SK-N-SH treated with all-trans-retinoic acid at 6 μM for 48 hours (cell line): Measurements from ENCODE around the gene CHRNA4.

Experiments used
- ATAC-seq: fragments of 200-7000 bp; cut with Tn5 transposase; 3 replicates; pipeline ENCODE4 v1.9.1; 2020; ENCODE audit warnings: mild to moderate bottlenecking, moderate library complexity
- ARNTL ChIP-seq: fragments of 450-650 bp; formaldehyde crosslinking; IDR thresholded peaks from 2 replicates; pipeline ENCODE4 v1.5.0; 2020; ENCODE audit warnings: low read depth, mild to moderate bottlenecking, moderate library complexity, borderline replicate concordance
- BACH2 ChIP-seq: fragments of 250-450 bp; sonication (Bioruptor Pico); IDR thresholded peaks from 2 replicates; pipeline ENCODE4 v1.9.0; 2021; ENCODE audit warnings: mild to moderate bottlenecking, borderline replicate concordance
- CREB5 ChIP-seq: fragments of 250-450 bp; sonication (Bioruptor Pico); IDR thresholded peaks from 2 replicates; pipeline ENCODE4 v1.5.1; 2020; ENCODE audit warnings: low read depth, mild to moderate bottlenecking, moderate library complexity
- CSDC2 ChIP-seq: fragments of 250-450 bp; sonication (Bioruptor Pico); IDR thresholded peaks from 2 replicates; pipeline ENCODE4 v1.5.0; 2020; ENCODE audit warnings: mild to moderate bottlenecking, moderate library complexity
- CSRNP3 ChIP-seq: fragments of 250-450 bp; sonication (Bioruptor Pico); IDR thresholded peaks from 2 replicates; pipeline ENCODE4 v1.5.1; 2021; ENCODE audit warnings: mild to moderate bottlenecking, moderate library complexity
- ESRRG ChIP-seq: fragments of 250-450 bp; sonication (Bioruptor Pico); IDR thresholded peaks from 2 replicates; pipeline ENCODE4 v1.6.1; 2021; ENCODE audit warnings: mild to moderate bottlenecking
- GLIS3 ChIP-seq: fragments of 250-450 bp; sonication (Bioruptor Pico); IDR thresholded peaks from 2 replicates; pipeline ENCODE4 v1.5.0; 2020; ENCODE audit warnings: mild to moderate bottlenecking, moderate library complexity
- ISL1 ChIP-seq: fragments of 250-450 bp; sonication (Bioruptor Pico); IDR thresholded peaks from 2 replicates; pipeline ENCODE4 v2.1.2; 2022; ENCODE audit warnings: mild to moderate bottlenecking, moderate library complexity
- OSR1 ChIP-seq: fragments of 250-450 bp; sonication (Bioruptor Pico); IDR thresholded peaks from 2 replicates; pipeline ENCODE4 v1.8.0; 2022; ENCODE audit warnings: moderate library complexity, mild to moderate bottlenecking, inconsistent platforms
- PATZ1 ChIP-seq: fragments of 250-450 bp; sonication (Bioruptor Pico); IDR thresholded peaks from 2 replicates; pipeline ENCODE4 v1.8.0; 2020; ENCODE audit warnings: mild to moderate bottlenecking, moderate library complexity, borderline replicate concordance
- PPARA ChIP-seq: fragments of 250-450 bp; sonication (Bioruptor Pico); IDR thresholded peaks from 2 replicates; pipeline ENCODE4 v1.5.0; 2020; ENCODE audit warnings: mild to moderate bottlenecking, borderline replicate concordance
- RARB ChIP-seq: fragments of 250-450 bp; sonication (Bioruptor Pico); IDR thresholded peaks from 2 replicates; pipeline ENCODE4 v1.8.0; 2021; ENCODE audit warnings: mild to moderate bottlenecking, moderate library complexity
- SNAI2 ChIP-seq: fragments of 250-450 bp; sonication (Bioruptor Pico); IDR thresholded peaks from 2 replicates; pipeline ENCODE4 v1.5.0; 2020; ENCODE audit warnings: mild to moderate bottlenecking, moderate library complexity
- TCF4 ChIP-seq: fragments of 250-450 bp; sonication (Bioruptor Pico); IDR thresholded peaks from 2 replicates; pipeline ENCODE4 v1.8.0; 2021; ENCODE audit warnings: mild to moderate bottlenecking, moderate library complexity, borderline replicate concordance
- TSHZ2 ChIP-seq: fragments of 250-450 bp; sonication (Bioruptor Pico); IDR thresholded peaks from 2 replicates; pipeline ENCODE4 v1.5.0; 2020; ENCODE audit warnings: mild to moderate bottlenecking, moderate library complexity
- ZFP3 ChIP-seq: fragments of 250-450 bp; sonication (Bioruptor Pico); IDR thresholded peaks from 2 replicates; pipeline ENCODE4 v1.5.0; 2020; ENCODE audit warnings: mild to moderate bottlenecking, moderate library complexity
- ZFP30 ChIP-seq: fragments of 450-650 bp; formaldehyde crosslinking; IDR thresholded peaks from 2 replicates; pipeline ENCODE4 v1.5.0; 2022; ENCODE audit warnings: mild to moderate bottlenecking, moderate library complexity
- ZNF70 ChIP-seq: fragments of 450-650 bp; formaldehyde crosslinking; IDR thresholded peaks from 2 replicates; pipeline ENCODE4 v1.5.0; 2020; ENCODE audit warnings: mild to moderate bottlenecking, moderate library complexity
- ZNF8 ChIP-seq: fragments of 450-650 bp; formaldehyde crosslinking; IDR thresholded peaks from 2 replicates; pipeline ENCODE4 v1.5.0; 2020; ENCODE audit warnings: mild to moderate bottlenecking, moderate library complexity
- TF ChIP-seq, protein P1 (sequence below): fragments of 250-450 bp; sonication (Bioruptor Pico); IDR thresholded peaks from 2 replicates; pipeline ENCODE4 v1.8.0; 2021; ENCODE audit warnings: low read depth, mild to moderate bottlenecking, moderate library complexity, borderline replicate concordance

The CHRNA4 gene

DNA sequence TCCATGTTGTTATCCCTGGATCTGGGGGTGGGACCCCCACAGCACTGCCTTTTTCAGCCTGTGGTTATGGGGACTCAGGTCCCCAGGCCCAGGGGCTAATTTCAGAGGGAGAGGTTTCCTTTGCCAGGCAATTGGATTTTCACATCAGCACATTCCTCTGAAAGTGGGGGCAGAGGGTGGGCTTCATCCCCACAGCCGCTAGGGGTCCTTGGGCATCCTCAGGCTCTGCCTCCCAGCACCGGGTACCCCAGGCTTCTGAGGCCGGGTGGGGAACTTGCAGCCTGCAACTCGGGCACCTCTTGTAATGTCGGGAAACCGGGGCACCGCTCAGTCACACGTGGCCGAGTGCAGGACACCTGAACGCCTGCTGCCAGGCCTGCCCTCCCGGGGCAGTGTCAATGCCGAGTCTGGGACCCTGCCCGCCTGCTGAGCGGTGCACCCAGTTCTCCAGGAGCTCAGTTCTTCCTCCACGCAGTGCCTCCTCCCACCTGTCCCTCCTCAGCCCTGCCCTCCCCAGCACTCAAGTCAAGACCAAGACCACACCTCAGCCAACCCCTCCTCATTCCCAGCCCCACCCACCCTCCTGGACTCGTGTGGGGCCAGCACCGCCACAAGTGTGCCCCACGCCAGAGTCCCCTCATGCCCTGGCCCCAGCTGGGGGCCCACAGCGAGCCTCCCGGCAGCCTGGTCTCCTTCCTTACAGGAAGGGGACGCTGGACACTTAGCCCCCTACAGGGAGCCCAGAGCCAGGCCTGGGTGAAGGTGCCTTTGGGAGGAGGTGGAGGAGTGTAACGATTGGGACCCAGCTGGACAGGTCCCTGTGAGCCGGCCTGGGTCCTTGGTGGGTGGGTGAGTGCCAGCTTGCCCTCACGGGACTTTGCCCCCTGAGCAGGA, 8.8 kb upstream of the CHRNA4 start (continued):
- TF ChIP-seq CSRNP3 (CRISPR knock-in tag) (no peak), BACH2 (CRISPR knock-in tag) (no peak), GLIS3 (CRISPR knock-in tag) (no peak), SNAI2 (CRISPR knock-in tag) (no peak), ESRRG (no peak)
- TF ChIP-seq, all 23 proteins: peak for 0

- TF ChIP-seq ISL1 (CRISPR knock-in tag) (no peak), TCF4 (CRISPR knock-in tag) (no peak), TSHZ2 (CRISPR knock-in tag) (no peak), ARNTL (CRISPR knock-in tag) (no peak), PPARA (no peak), ZNF70 (CRISPR knock-in tag) (no peak), OSR1 (CRISPR knock-in tag) (no peak), PATZ1 (no peak), CSDC2 (CRISPR knock-in tag) (no peak), CSRNP3 (CRISPR knock-in tag) (no peak), ZFP30 (CRISPR knock-in tag) (no peak), GLIS3 (CRISPR knock-in tag) (no peak), RARB (CRISPR knock-in tag) (no peak), CREB5 (no peak), ZNF8 (CRISPR knock-in tag) (no peak), ZFP3 (CRISPR knock-in tag) (no peak), ESRRG (no peak)
- TF ChIP-seq, protein P1, sequence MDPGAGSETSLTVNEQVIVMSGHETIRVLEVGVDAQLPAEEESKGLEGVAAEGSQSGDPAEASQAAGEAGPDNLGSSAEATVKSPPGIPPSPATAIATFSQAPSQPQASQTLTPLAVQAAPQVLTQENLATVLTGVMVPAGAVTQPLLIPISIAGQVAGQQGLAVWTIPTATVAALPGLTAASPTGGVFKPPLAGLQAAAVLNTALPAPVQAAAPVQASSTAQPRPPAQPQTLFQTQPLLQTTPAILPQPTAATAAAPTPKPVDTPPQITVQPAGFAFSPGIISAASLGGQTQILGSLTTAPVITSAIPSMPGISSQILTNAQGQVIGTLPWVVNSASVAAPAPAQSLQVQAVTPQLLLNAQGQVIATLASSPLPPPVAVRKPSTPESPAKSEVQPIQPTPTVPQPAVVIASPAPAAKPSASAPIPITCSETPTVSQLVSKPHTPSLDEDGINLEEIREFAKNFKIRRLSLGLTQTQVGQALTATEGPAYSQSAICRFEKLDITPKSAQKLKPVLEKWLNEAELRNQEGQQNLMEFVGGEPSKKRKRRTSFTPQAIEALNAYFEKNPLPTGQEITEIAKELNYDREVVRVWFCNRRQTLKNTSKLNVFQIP = no peak
- no peak for ATAC-seq
Measured at GRCh38 chr20:63369024-63369530, 7.9 kb upstream of the CHRNA4 start.
